SH-SY5Y (cell line): ENCODE measurements around the gene GPR87.

Source experiments
- GATA2 ChIP-seq: IDR thresholded peaks from 2 replicates; pipeline ENCODE4 v1.6.1; 2011; ENCODE audit warnings: mild to moderate bottlenecking, low read depth, low read length
- GATA3 ChIP-seq: IDR thresholded peaks from 2 replicates; pipeline ENCODE4 v1.6.1; 2011; ENCODE audit warnings: low read depth, mild to moderate bottlenecking, low read length, moderate library complexity

DNA sequence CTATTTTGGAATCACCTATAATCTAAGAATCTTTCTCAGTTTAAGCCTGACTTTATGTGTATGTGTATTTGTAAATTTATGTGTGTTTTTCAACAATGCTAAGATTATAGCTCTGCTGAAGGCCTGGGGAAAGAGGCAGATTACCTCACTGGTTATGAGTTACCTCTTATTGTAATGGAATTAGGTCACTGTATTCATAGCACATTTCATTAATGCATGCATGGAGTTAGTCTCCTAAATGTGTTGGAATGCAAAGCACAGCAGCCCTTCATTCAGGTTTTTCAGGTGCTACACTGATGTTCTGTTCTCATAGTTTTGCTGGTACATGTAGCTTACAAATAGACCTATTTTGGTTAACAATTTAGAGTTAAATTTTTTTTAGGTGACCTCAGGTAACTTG, 9.5 kb downstream of the GPR87 start:
- TF ChIP-seq GATA2 (no peak), GATA3 (no peak)
